CD4-positive, alpha-beta T cell (primary cell): Measurements from ENCODE around the gene ZNF37A. TPM values are rescaled to one million over a fixed set of nuclear protein-coding genes. Genes with fewer than 3 reads are reported as not detected.

Experiments used
- ATAC-seq: fragments of 200-7000 bp; cut with Tn5 transposase; one replicate; pipeline ENCODE4 v1.10.0; 2022; ENCODE audit warnings: mild to moderate bottlenecking; ENCODE audit not compliant: poor library complexity
- CTCF ChIA-PET: fragments of 350-600 bp; sonication (Branson Sonifier 250); formaldehyde crosslinking; loops from one replicate; lab custom pipeline; 2021; ENCODE audit warnings: antibody characterized with exemption, inconsistent platforms; lab: Charles Lee
- POLR2A ChIA-PET: fragments of 350-600 bp; sonication (Branson Sonifier 250); formaldehyde crosslinking; loops from one replicate; lab custom pipeline; 2021; ENCODE audit warnings: antibody characterized with exemption, inconsistent platforms; lab: Charles Lee
- DNase-seq, 14 experiments: peaks; one replicate each; pipeline ENCODE4 v3.0.0-alpha.2; 2013 to 2020; ENCODE audit warnings: mixed read lengths in 2 of 14
- H3K27ac ChIP-seq, 2 donors: one replicate each; pipeline versions ENCODE4 v1.5.1 to v1.7.0; 2013; ENCODE audit warnings: low read length in 2 of 2, low read depth in 1 of 2, mild to moderate bottlenecking in 1 of 2
- H3K27me3 ChIP-seq, 2 experiments: 1 replicate in 1 of 2; 2 replicates in 1 of 2; pipeline versions ENCODE4 v1.6.1 to v1.7.0; 2013; ENCODE audit warnings: low read length in 2 of 2, control low read depth in 1 of 2, mild to moderate bottlenecking in 1 of 2, moderate library complexity in 1 of 2; ENCODE audit not compliant: insufficient read depth in 2 of 2, control insufficient read depth in 1 of 2
- H3K36me3 ChIP-seq: one replicate; pipeline ENCODE4 v1.6.1; 2013; ENCODE audit warnings: low read length, control low read depth; ENCODE audit not compliant: insufficient read depth
- H3K4me1 ChIP-seq: one replicate; pipeline ENCODE4 v1.6.1; 2013; ENCODE audit warnings: low read length, control low read depth; ENCODE audit not compliant: insufficient read depth
- H3K4me3 ChIP-seq: one replicate; pipeline ENCODE4 v1.5.1; 2013; ENCODE audit warnings: mild to moderate bottlenecking, low read length, moderate library complexity
- H3K9me3 ChIP-seq, 2 experiments: 1 replicate in 1 of 2; 2 replicates in 1 of 2; pipeline versions ENCODE4 v1.6.1 to v1.7.0; 2013; ENCODE audit warnings: low read length in 2 of 2, mild to moderate bottlenecking in 2 of 2, control low read depth in 1 of 2, moderate library complexity in 1 of 2; ENCODE audit not compliant: control insufficient read depth in 1 of 2, insufficient read depth in 1 of 2
- H3K27ac Mint-ChIP-seq: one replicate; pipeline ENCODE4 v1.8.0; 2020; ENCODE audit warnings: mixed read lengths
- H3K27me3 Mint-ChIP-seq: one replicate; pipeline ENCODE4 v1.8.0; 2021; ENCODE audit warnings: mixed read lengths
- H3K36me3 Mint-ChIP-seq: one replicate; pipeline ENCODE4 v1.8.0; 2021; ENCODE audit warnings: low read depth, mixed read lengths
- H3K4me1 Mint-ChIP-seq: one replicate; pipeline ENCODE4 v1.8.0; 2021; ENCODE audit warnings: low read depth, mixed read lengths
- H3K4me3 Mint-ChIP-seq: one replicate; pipeline ENCODE4 v1.8.0; 2020; ENCODE audit warnings: mild to moderate bottlenecking, mixed read lengths
- H3K9me3 Mint-ChIP-seq: one replicate; pipeline ENCODE4 v1.8.0; 2020; ENCODE audit warnings: mixed read lengths
- CTCF ChIP-seq: fragments of 200-600 bp; IDR thresholded peaks from one replicate; pipeline ENCODE4 v1.8.0; 2022; ENCODE audit warnings: antibody characterized with exemption, mild to moderate bottlenecking
- intact Hi-C, 2 experiments: fragments of 100-400 bp; cut with DNase I in 1 of 2; cut with micrococcal nuclease in 1 of 2; formaldehyde crosslinking; loops; one replicate each; pipeline versions ENCODE4 v1.15.1 to v1.9.0; 2023 to 2025; cut with DNase I, micrococcal nuclease
- total RNA-seq, 174 experiments: library from RNA in 2 of 174; stranded (reverse) in 2 of 174; gene quantifications; one replicate each; pipeline ENCODE4 v1.2.3 and lab custom pipeline; 2021 to 2026

ZNF37A gene
- total RNA-seq, 2 experiments from 2014 or later = 14.7 to 15.4 TPM

GRCh38 chr10:38156416-38157269 lies 62.5 kb downstream of the ZNF37A start:
- Histone ChIP-seq H3K27ac (no peak overlapping the region), H3K36me3 (no peaks in the 10 kb centered on the region), H3K27me3 (no peaks in the 10 kb centered on the region), H3K4me3 (no peak overlapping the region), H3K9me3 (peaks cover 6 to 33% of the 10 kb centered on the region in 2 experiments), H3K4me1 (no peaks in the 10 kb centered on the region)
- no peak for TF ChIP-seq CTCF
- Mint-ChIP-seq H3K36me3 (no peaks in the 10 kb centered on the region), H3K4me3 (no peak overlapping the region), H3K9me3 (peaks cover 10% of the 10 kb centered on the region), H3K27me3 (no peaks in the 10 kb centered on the region), H3K27ac (no peak overlapping the region), H3K4me1 (no peaks in the 10 kb centered on the region)
- DNase-seq (no peak), ATAC-seq (no peak)
- ChIA-PET POLR2A (no interaction called here), CTCF (no interaction called here)
- intact Hi-C loops = no loop called here

DNA sequence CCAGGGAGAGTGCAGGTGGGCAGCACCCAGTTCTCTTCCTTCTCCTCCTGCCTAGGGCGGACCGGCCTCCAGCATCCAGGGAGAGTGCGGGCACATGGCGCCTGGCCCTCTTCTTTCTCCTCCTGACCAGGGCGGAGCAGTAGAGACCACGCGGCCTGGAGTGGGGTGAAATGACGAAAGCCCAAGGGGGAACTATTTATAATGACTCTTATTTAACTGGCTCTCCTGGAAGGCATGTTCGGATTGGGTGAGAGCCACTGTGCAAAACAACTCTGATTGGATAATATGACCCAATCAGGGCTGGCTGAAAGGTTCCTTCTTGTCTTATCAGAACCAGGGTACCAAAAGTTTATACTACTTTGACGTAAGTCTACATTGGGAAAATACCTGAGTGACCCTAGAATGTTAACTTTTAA lies 63.1 kb downstream of the ZNF37A start:
- Histone ChIP-seq H3K4me1 (no peaks in the 10 kb centered on the region), H3K27ac (no peak overlapping the region), H3K9me3 (peaks cover 6 to 36% of the 10 kb centered on the region in 2 experiments), H3K27me3 (no peaks in the 10 kb centered on the region), H3K36me3 (no peaks in the 10 kb centered on the region), H3K4me3 (no peak overlapping the region)
- Mint-ChIP-seq H3K4me3 (no peak overlapping the region), H3K36me3 (no peaks in the 10 kb centered on the region), H3K4me1 (no peaks in the 10 kb centered on the region), H3K9me3 (peaks cover 10% of the 10 kb centered on the region), H3K27ac (no peak overlapping the region), H3K27me3 (no peaks in the 10 kb centered on the region)
- TF ChIP-seq CTCF = no peak
- DNase-seq (no peak), ATAC-seq (no peak)
- intact Hi-C loops = no loop called here
- POLR2A ChIA-PET = no interaction called here
- CTCF ChIA-PET = no interaction called here

DNA sequence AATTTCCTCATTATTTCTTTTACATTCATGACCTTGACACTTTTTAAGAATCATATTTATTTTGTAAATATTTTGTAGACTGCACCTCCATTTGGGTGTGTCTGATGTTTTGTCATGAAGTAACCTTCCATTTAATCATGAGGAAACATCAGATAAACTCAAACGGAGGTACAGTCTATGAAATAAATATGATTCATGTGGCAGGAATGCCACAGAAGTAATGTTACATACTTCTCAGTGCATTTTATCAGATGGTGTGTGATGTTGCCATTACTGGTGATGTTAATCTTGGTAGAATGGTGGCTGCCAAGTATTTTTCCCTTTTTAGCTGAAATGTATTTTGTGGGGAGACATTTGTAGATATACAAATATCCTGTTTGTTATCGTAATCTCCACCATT lies 64.9 kb downstream of the ZNF37A start:
- H3K27ac Mint-ChIP-seq = no peak overlapping the region

More for the DNA sequence above, 64.9 kb downstream of the ZNF37A start:
- ChIA-PET POLR2A (no interaction called here), CTCF (no interaction called here)
- H3K27me3 Mint-ChIP-seq = no peaks in the 10 kb centered on the region
- H3K9me3 Mint-ChIP-seq = peaks cover 10% of the 10 kb centered on the region
- no peaks in the 10 kb centered on the region for H3K4me1 Mint-ChIP-seq
- no peak for TF ChIP-seq CTCF
- no peak overlapping the region for H3K4me3 Mint-ChIP-seq
- Histone ChIP-seq H3K4me3 (no peak overlapping the region), H3K27me3 (no peaks in the 10 kb centered on the region), H3K36me3 (no peaks in the 10 kb centered on the region), H3K4me1 (no peaks in the 10 kb centered on the region), H3K9me3 (peaks cover 6 to 27% of the 10 kb centered on the region in 2 experiments), H3K27ac (no peak overlapping the region)
- DNase-seq (no peak), ATAC-seq (no peak)
- intact Hi-C loops = no loop called here
- no peaks in the 10 kb centered on the region for H3K36me3 Mint-ChIP-seq
